HG02938 (cell line): ENCODE measurements around the gene LANCL3.
"Not testable (repeated sequence)": the region's sequence is repeated elsewhere in the genome, so short reads cannot be mapped to it uniquely, and the experiment has no call there.

Experiments used
- ATAC-seq: cut with Tn5 transposase; IDR thresholded peaks from one replicate; pipeline ENCODE4 v1.9.1; 2021; ENCODE audit warnings: mild to moderate bottlenecking, moderate library complexity; ENCODE audit not compliant: unreplicated experiment

LANCL3 gene

DNA sequence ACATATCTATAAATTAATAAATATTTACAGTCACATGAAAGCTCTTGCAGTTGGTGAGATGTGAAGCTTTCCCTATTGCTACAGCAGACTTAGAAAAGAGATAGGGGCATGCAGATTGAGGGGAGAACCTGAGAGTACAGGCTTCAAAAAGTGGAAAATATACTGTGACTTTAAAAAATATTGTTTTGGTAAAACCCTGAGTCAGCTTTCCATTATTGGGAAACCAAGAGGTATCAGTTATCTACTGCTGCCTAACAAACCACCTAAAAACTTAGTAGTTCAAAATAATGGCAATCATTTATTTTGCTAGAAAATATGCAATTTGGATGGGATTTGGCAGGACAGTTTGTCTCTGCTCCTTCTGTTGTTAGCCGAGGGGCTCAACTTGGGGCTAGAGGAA lies 38.3 kb downstream of the LANCL3 start:
- ATAC-seq = no peak

DNA sequence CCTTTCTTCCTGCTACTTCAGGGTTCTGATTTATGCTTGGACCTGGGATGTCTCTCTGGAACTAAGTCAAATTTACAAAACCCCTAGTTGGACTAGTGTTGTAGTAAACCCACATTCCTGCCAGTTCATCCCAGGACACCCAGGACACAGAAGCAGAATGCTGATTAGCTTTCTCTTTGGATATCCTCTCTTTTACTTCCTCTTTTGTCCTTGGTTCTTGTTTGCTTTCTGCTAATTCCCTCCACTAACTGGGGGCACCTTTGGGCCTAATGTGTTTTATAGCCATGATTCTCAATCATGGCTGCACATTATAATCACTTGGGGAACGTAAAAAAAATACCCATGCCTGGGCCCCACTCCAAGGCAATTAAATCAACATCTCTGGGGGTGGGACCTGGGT lies 42.5 kb downstream of the LANCL3 start:
- ATAC-seq = no peak

- no peak for ATAC-seq
These were observed 56.1 kb downstream of the LANCL3 start for GRCh38 chrX:37627602-37628001.

DNA sequence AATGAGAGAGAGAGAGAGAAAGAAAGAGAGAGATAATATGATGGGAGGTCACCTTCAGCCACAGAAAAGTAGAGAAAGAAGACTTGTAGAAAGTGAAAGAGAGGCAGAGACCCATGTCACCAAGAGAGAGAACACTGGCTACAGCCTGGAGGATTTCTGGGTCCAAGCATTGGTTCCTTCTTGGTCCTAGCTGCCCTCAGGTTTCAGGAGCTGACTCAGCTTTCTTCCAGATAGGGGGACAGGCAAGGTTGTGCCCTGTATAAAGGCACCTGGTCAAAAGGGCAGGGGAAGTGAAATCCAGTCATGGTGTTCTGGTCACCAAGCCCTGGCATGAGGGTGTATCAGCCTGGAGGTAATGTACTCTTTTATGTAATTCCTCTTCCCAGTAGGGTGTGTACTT lies 66.6 kb downstream of the LANCL3 start:
- ATAC-seq = no peak

- ATAC-seq = no peak
These were observed 68.7 kb downstream of the LANCL3 start for GRCh38 chrX:37640142-37640541.

- no peak for ATAC-seq
These were observed 70.4 kb downstream of the LANCL3 start for GRCh38 chrX:37641859-37642258.

- ATAC-seq = no peak
These were observed 73.2 kb downstream of the LANCL3 start for GRCh38 chrX:37644381-37645305.

DNA sequence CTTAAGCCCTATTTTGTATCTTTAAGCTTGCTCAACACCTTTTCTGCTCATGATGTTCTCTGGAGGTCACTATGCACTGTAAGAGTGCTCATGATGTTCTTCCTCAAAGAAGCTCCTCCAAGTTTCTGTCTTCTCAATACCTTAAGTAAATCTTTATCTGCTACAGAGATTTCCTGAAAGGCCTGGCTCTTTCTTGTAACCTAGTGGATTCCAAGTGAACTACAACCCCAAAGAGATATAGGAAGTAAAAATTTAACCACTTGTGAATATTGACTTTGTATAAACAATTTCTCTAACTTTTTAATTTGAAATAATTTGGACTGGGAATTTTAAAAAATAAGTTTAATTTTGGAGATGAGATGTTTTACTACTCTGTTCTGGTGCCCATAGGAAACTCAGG lies 74.8 kb downstream of the LANCL3 start:
- ATAC-seq = no peak

GRCh38 chrX:37650879-37651278 lies 79.4 kb downstream of the LANCL3 start:
- not testable (repeated sequence) for ATAC-seq

- ATAC-seq = no peak
These were observed 80.5 kb downstream of the LANCL3 start for GRCh38 chrX:37651921-37652452.

- no peak for ATAC-seq
These were observed 81.2 kb downstream of the LANCL3 start for GRCh38 chrX:37652589-37653231.

- no peak for ATAC-seq
These were observed 82.1 kb downstream of the LANCL3 start for GRCh38 chrX:37653397-37654085.

DNA sequence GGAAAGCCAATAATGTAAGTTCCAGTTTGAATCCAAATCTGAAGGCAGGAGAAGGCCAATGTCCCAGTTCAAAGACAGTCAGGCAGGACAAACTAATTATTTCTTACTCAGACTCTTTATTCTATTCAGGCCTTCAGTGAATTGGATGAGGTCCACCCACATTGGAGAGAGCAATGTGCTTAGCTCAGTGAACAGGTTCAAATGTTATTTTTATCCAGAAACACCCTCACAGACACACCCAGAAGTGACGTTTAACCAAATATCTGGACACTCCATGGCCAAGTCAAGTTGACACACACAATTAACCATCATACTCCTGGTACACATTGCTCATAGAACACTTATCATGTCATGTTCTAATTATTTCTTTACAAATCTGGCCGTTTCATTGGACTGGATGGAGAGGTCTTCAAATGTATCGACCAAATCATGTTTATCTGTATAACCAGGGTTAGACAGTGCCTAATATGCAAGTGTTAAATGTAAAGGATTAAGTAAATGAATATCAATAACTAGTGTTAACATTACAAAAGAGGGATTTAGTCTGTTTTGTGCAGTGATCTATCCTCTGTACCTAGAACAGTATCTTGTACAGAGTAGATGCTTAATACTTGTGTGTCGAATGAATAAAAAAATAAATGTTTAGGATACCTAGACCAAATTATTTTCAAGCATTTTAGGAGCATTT lies 87.0 kb downstream of the LANCL3 start:
- ATAC-seq = no peak

DNA sequence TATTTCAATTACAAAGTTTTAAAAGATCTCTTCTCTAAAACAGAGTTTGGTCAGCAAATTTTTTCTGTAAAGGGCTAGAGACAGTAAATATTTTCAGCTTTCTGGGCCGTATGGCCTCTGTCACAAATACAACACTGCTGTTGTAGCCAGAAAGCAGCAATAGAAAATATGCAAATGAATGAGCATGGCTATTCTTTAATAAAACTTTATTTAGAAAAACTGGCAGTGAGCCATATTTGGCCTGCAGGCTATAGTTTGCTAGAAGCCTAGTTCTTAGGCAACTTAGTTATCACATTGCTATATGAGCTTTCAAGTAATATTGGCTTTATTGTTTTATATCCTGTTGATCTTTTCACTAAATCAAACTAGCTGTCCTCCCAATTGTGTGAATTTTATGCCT lies 87.6 kb downstream of the LANCL3 start:
- ATAC-seq = no peak

GRCh38 chrX:37662181-37662580 lies 90.7 kb downstream of the LANCL3 start:
- no peak for ATAC-seq

- ATAC-seq = no peak
These were observed 95.1 kb downstream of the LANCL3 start for GRCh38 chrX:37666516-37666915.

- no peak for ATAC-seq
These were observed 95.7 kb downstream of the LANCL3 start for GRCh38 chrX:37667141-37667540.

DNA sequence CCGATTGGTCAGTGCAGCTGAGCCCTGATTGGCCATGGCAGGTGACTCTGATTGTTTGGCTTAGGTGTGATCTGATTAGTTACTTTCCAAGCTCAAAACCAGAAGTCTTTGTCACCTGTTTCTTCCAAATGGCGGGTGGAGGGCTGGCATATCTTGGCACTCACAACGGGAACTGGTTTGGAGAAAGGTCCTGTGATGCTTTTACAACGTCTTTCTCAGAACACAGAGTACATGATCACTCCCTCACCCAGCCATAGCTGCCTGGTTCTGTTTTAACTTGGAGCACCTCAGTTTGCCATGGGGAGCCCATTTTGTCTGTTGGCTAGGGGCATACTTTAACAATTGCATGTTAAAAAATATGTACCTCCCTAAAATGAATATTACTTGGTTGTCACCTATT lies 101.1 kb downstream of the LANCL3 start:
- no peak for ATAC-seq

DNA sequence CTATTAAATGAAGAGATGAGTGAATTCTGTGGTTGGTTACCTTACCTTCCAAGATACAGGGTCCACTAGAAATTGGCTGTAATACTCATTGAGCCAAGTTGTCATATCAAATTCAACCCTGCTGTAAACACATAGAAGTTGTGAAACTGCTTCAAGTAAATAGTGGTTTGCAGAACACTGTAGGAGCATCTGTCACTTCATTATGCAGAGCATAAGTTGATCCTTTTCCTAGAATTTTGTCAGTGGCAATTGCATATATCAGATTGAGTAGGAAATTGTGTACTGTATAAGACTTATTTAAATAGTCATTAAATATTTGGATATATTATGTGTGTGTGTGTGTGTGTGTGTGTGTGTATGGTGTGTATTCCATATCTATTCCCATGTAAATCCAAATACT lies 105.3 kb downstream of the LANCL3 start:
- ATAC-seq = no peak

- no peak for ATAC-seq
These were observed 105.8 kb downstream of the LANCL3 start for GRCh38 chrX:37677243-37677642.

GRCh38 chrX:37677765-37678164 lies 106.3 kb downstream of the LANCL3 start:
- peak; percentile 89 for ATAC-seq
